Breast epithelium (tissue), 4 donors: ENCODE data around the gene SHANK2. TPM values are rescaled to one million over a fixed set of nuclear protein-coding genes. Genes with fewer than 3 reads are reported as not detected.
A peak's percentile ranks its signal among the peaks of the same experiment; 100 is the strongest.

ENCODE experiments used
- DNase-seq, 2 donors: peaks; one replicate each; pipeline ENCODE4 v3.0.0-alpha.2; 2019; ENCODE audit warnings: low spot score in 2 of 2
- H3K27ac ChIP-seq, 2 donors: fragments of 200-600 bp; sonication (generic) in 1 of 2; one replicate each; pipeline ENCODE4 v1.5.1; 2016 to 2019; ENCODE audit warnings: mild to moderate bottlenecking in 1 of 2
- H3K27me3 ChIP-seq, 2 donors: fragments of 200-600 bp; sonication (generic) in 1 of 2; one replicate each; pipeline versions ENCODE4 v1.5.1 to v1.6.0; 2017 to 2019; ENCODE audit warnings: control low read depth in 1 of 2, mild to moderate bottlenecking in 1 of 2
- H3K36me3 ChIP-seq: fragments of 200-600 bp; one replicate; pipeline ENCODE4 v1.5.1; 2019
- H3K4me1 ChIP-seq, 2 donors: fragments of 200-600 bp; sonication (generic); one replicate each; pipeline ENCODE4 v1.5.1; 2016 to 2019; ENCODE audit warnings: control low read depth in 1 of 2
- H3K4me3 ChIP-seq, 3 donors: fragments of 200-600 bp; sonication (generic); 1 replicate in 2 of 3; 2 replicates in 1 of 3; pipeline ENCODE4 v1.5.1; 2016 to 2019; ENCODE audit warnings: mild to moderate bottlenecking in 3 of 3, moderate library complexity in 2 of 3
- H3K9me3 ChIP-seq, 2 donors: fragments of 200-600 bp; sonication (generic) in 1 of 2; one replicate each; pipeline ENCODE4 v1.5.1; 2016 to 2019; ENCODE audit warnings: control low read depth in 1 of 2
- CTCF ChIP-seq, 3 donors: fragments of 450-650 bp; IDR thresholded peaks; one replicate each; pipeline ENCODE4 v1.5.1; 2016 to 2017; ENCODE audit warnings: antibody characterized with exemption in 3 of 3, mild to moderate bottlenecking in 3 of 3, moderate library complexity in 3 of 3
- POLR2A ChIP-seq: fragments of 450-650 bp; IDR thresholded peaks from one replicate; pipeline ENCODE4 v1.6.1; 2016; ENCODE audit warnings: antibody characterized with exemption, mild to moderate bottlenecking, moderate library complexity
- POLR2AphosphoS5 ChIP-seq, 3 donors: sonication (generic); formaldehyde crosslinking; IDR thresholded peaks; one replicate each; pipeline ENCODE4 v1.6.1; 2017; ENCODE audit warnings: antibody characterized with exemption in 3 of 3
- intact Hi-C: fragments of 100-400 bp; cut with DNase I; formaldehyde crosslinking; loops from one replicate; pipeline ENCODE4 v1.15.1; 2023; ENCODE audit warnings: low total_unique reads
- total RNA-seq, 3 donors: library from RNA; depleted of rRNA; stranded (reverse); fragments of >200 nt; gene quantifications; one replicate each; pipeline ENCODE4 v1.1.0, GENCODE V29; 2016

SHANK2 gene
- total RNA-seq, 3 donors from 2014 or later, result 1.3 to 38.8 (median 33.1) TPM

- peaks cover 0 to 16% of the 10 kb centered on the region in 2 donors for H3K27me3 ChIP-seq
- peak in 1 of 2 donors; percentile 42 for DNase-seq
Observed at GRCh38 chr11:71245601-71246391, 6.6 kb downstream of the SHANK2 start.

GRCh38 chr11:71244116-71244810 lies 8.1 kb downstream of the SHANK2 start:
- Histone ChIP-seq H3K4me1 (no peaks in the 10 kb centered on the region), H3K27ac (no peak overlapping the region), H3K36me3 (no peaks in the 10 kb centered on the region), H3K27me3 (peaks cover 0 to 4% of the 10 kb centered on the region in 2 donors), H3K9me3 (no peaks in the 10 kb centered on the region), H3K4me3 (no peak overlapping the region)
- intact Hi-C loops, result no loop called here
- TF ChIP-seq POLR2AphosphoS5 (IDR thresholded peaks at IDR 0.05) (no peak), POLR2A (no peak), CTCF (IDR thresholded peaks at IDR 0.05) (no peak)
- DNase-seq, result peak in 1 of 2 donors; percentile 6

More at GRCh38 chr11:71245601-71246391, 6.6 kb downstream of the SHANK2 start:
- Histone ChIP-seq H3K4me1 (no peaks in the 10 kb centered on the region), H3K27ac (no peak overlapping the region), H3K36me3 (no peaks in the 10 kb centered on the region), H3K4me3 (no peak overlapping the region), H3K9me3 (no peaks in the 10 kb centered on the region)
- TF ChIP-seq POLR2AphosphoS5 (IDR thresholded peaks at IDR 0.05), result no peak
- TF ChIP-seq CTCF (IDR thresholded peaks at IDR 0.05), result no peak
- no peak for TF ChIP-seq POLR2A
- intact Hi-C loops, result no loop called here

- intact Hi-C loops, result no loop called here
- Histone ChIP-seq H3K4me1 (no peaks in the 10 kb centered on the region), H3K9me3 (no peaks in the 10 kb centered on the region), H3K27me3 (peaks cover 0 to 4% of the 10 kb centered on the region in 2 donors), H3K27ac (no peak overlapping the region), H3K36me3 (no peaks in the 10 kb centered on the region), H3K4me3 (no peak overlapping the region)
- TF ChIP-seq POLR2A (no peak), POLR2AphosphoS5 (IDR thresholded peaks at IDR 0.05) (no peak), CTCF (IDR thresholded peaks at IDR 0.05) (no peak)
- DNase-seq, result no peak
Observed at GRCh38 chr11:71242391-71242790, 10.0 kb downstream of the SHANK2 start.

GRCh38 chr11:71241721-71242259 lies 10.6 kb downstream of the SHANK2 start:
- Histone ChIP-seq H3K4me3 (peak overlapping the region in 1 of 3 donors; percentile 47), H3K27ac (peak overlapping the region; percentile 56 to 62), H3K9me3 (no peaks in the 10 kb centered on the region), H3K4me1 (no peaks in the 10 kb centered on the region), H3K36me3 (no peaks in the 10 kb centered on the region), H3K27me3 (peaks cover 0 to 4% of the 10 kb centered on the region in 2 donors)
- peak in 1 of 2 donors; percentile 30 for DNase-seq
- intact Hi-C loops, result no loop called here
- no peak for TF ChIP-seq POLR2AphosphoS5 (IDR thresholded peaks at IDR 0.05)
- TF ChIP-seq POLR2A, result no peak
- no peak for TF ChIP-seq CTCF (IDR thresholded peaks at IDR 0.05)
